Gastroesophageal sphincter (tissue), 4 donors: ENCODE results near the gene RSRC2. TPM values are rescaled to one million over a fixed set of nuclear protein-coding genes. Genes with fewer than 3 reads are reported as not detected.
"Not testable (repeated sequence)": the region's sequence is repeated elsewhere in the genome, so short reads cannot be mapped to it uniquely, and the experiment has no call there.

Experiments used
- ATAC-seq: fragments of 150-250 bp; one replicate; pipeline ENCODE4 v1.9.1; 2016; ENCODE audit warnings: mild to moderate bottlenecking, moderate library complexity
- H3K27ac ChIP-seq, 4 donors: fragments of 200-600 bp; sonication (generic) in 3 of 4; 1 replicate in 3 of 4; 2 replicates in 1 of 4; pipeline ENCODE4 v1.5.1; 2016 to 2019
- H3K27me3 ChIP-seq: fragments of 200-600 bp; sonication (generic); one replicate; pipeline ENCODE4 v1.5.1; 2019
- H3K36me3 ChIP-seq, 2 donors: fragments of 200-600 bp; sonication (generic); one replicate each; pipeline ENCODE4 v1.5.1; 2019; ENCODE audit warnings: control low read depth in 1 of 2
- H3K4me1 ChIP-seq, 3 donors: fragments of 200-600 bp; sonication (generic); 1 replicate in 2 of 3; 2 replicates in 1 of 3; pipeline ENCODE4 v1.5.1; 2016 to 2019; ENCODE audit warnings: control low read depth in 2 of 3
- H3K4me3 ChIP-seq, 2 donors: fragments of 200-600 bp; sonication (generic); one replicate each; pipeline ENCODE4 v1.5.1; 2019; ENCODE audit warnings: mild to moderate bottlenecking in 1 of 2, moderate library complexity in 1 of 2
- H3K9me3 ChIP-seq, 3 donors: fragments of 200-600 bp; sonication (generic); one replicate each; pipeline ENCODE4 v1.5.1; 2017 to 2019; ENCODE audit warnings: control low read depth in 2 of 3
- EP300 ChIP-seq: sonication (generic); formaldehyde crosslinking; IDR thresholded peaks from one replicate; pipeline ENCODE4 v1.6.1; 2017; ENCODE audit warnings: antibody characterized with exemption, mild to moderate bottlenecking
- POLR2A ChIP-seq, 2 donors: fragments of 450-650 bp; IDR thresholded peaks; one replicate each; pipeline ENCODE4 v1.6.1; 2017; ENCODE audit warnings: antibody characterized with exemption in 2 of 2, mild to moderate bottlenecking in 2 of 2, moderate library complexity in 1 of 2
- POLR2AphosphoS5 ChIP-seq: sonication (generic); formaldehyde crosslinking; IDR thresholded peaks from one replicate; pipeline ENCODE4 v1.6.1; 2017; ENCODE audit warnings: antibody characterized with exemption
- WGBS, 2 donors: methylation state at CpG; one replicate each; pipeline ENCODE4 v1.1.5; 2018; ENCODE audit warnings: low coverage in 1 of 2; 5-methylcytosine and 5-hydroxymethylcytosine counted together
- total RNA-seq, 4 donors: library from RNA; depleted of rRNA; stranded (reverse); fragments of >200 nt; gene quantifications; one replicate each; pipeline ENCODE4 v1.1.0, GENCODE V29; 2016
- TF ChIP-seq, protein P1 (sequence below), 4 experiments: fragments of 200-600 bp in 2 of 4; fragments of 450-650 bp in 2 of 4; sonication (generic) in 1 of 4; IDR thresholded peaks; one replicate each; pipeline ENCODE4 v1.5.1; 2017 to 2019; ENCODE audit warnings: antibody characterized with exemption in 4 of 4, mild to moderate bottlenecking in 2 of 4, moderate library complexity in 2 of 4

Gene RSRC2
- total RNA-seq, 4 donors from 2014 or later = 37.4 to 102 (median 72.0) TPM

DNA sequence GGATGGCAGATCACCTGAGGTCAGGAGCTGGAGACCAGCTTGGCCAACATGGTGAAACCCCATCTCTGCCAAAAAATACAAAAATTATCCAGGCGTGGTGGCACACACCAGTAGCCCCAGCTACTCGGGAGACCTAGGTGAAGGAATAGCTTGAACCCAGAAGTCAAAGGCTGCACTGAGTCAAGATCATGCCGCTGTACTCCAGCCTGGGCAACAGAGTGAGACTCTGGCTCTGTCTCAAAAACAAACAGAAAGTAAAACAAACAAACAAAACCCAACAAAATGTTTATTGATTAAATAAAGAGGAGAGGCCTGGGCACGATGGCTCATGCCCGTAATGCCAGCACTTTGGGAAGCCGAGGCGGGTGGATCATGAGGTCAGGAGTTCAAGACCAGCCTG lies 31.5 kb downstream of the RSRC2 start:
- no peaks in the 10 kb centered on the region for H3K27me3 ChIP-seq
- H3K36me3 ChIP-seq = peaks cover 0 to 65% of the 10 kb centered on the region in 2 donors
- TF ChIP-seq, protein P1, sequence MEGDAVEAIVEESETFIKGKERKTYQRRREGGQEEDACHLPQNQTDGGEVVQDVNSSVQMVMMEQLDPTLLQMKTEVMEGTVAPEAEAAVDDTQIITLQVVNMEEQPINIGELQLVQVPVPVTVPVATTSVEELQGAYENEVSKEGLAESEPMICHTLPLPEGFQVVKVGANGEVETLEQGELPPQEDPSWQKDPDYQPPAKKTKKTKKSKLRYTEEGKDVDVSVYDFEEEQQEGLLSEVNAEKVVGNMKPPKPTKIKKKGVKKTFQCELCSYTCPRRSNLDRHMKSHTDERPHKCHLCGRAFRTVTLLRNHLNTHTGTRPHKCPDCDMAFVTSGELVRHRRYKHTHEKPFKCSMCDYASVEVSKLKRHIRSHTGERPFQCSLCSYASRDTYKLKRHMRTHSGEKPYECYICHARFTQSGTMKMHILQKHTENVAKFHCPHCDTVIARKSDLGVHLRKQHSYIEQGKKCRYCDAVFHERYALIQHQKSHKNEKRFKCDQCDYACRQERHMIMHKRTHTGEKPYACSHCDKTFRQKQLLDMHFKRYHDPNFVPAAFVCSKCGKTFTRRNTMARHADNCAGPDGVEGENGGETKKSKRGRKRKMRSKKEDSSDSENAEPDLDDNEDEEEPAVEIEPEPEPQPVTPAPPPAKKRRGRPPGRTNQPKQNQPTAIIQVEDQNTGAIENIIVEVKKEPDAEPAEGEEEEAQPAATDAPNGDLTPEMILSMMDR (IDR thresholded peaks at IDR 0.05) = no peak
- TF ChIP-seq POLR2A (IDR thresholded peaks at IDR 0.05) (no peak), EP300 (no peak), POLR2AphosphoS5 (no peak)

GRCh38 chr12:122493222-122493621 lies 33.5 kb downstream of the RSRC2 start:
- H3K27me3 ChIP-seq, ATAC-seq, H3K9me3 ChIP-seq, H3K27ac ChIP-seq, H3K4me3 ChIP-seq: not testable (repeated sequence)
- WGBS, 2 donors = 76 to 90% methylated on average over 5 to 6 of the region's 6 CpGs
- Histone ChIP-seq H3K4me1 (peaks cover 0 to 25% (median 3%) of the 10 kb centered on the region in 3 donors), H3K36me3 (peaks cover 0 to 85% of the 10 kb centered on the region in 2 donors)

More for the DNA sequence above, 31.5 kb downstream of the RSRC2 start:
- H3K9me3 ChIP-seq = no peaks in the 10 kb centered on the region
- no peak for ATAC-seq
- H3K4me1 ChIP-seq = peaks cover 0 to 40% (median 3%) of the 10 kb centered on the region in 3 donors
- 92 to 100% methylated on average over 3 to 7 of the region's 7 CpGs for WGBS, 2 donors
- H3K4me3 ChIP-seq = no peak overlapping the region
- no peak overlapping the region for H3K27ac ChIP-seq

- no CpG with 5 or more reads among the region's 2 CpGs for WGBS, 2 donors
Observed at GRCh38 chr12:122491991-122492390, 34.7 kb downstream of the RSRC2 start.

GRCh38 chr12:122489038-122489437 lies 37.7 kb downstream of the RSRC2 start:
- H3K27ac ChIP-seq = no peak overlapping the region
- H3K36me3 ChIP-seq = peaks cover 0 to 100% of the 10 kb centered on the region in 2 donors
- no peak for TF ChIP-seq EP300
- TF ChIP-seq POLR2AphosphoS5 = no peak
- TF ChIP-seq, protein P1 (IDR thresholded peaks at IDR 0.05) = no peak
- no peak for TF ChIP-seq POLR2A (IDR thresholded peaks at IDR 0.05)
- H3K4me1 ChIP-seq = no peaks in the 10 kb centered on the region
- WGBS, 2 donors = 83 to 92% methylated on average over 2 of the region's 2 CpGs
- H3K9me3 ChIP-seq = no peaks in the 10 kb centered on the region
- no peak overlapping the region for H3K4me3 ChIP-seq
- no peak for ATAC-seq
- no peaks in the 10 kb centered on the region for H3K27me3 ChIP-seq

More at GRCh38 chr12:122491991-122492390, 34.7 kb downstream of the RSRC2 start:
- Histone ChIP-seq H3K36me3 (peaks cover 0 to 91% of the 10 kb centered on the region in 2 donors), H3K9me3 (no peaks in the 10 kb centered on the region), H3K27ac (no peak overlapping the region), H3K4me1 (peaks cover 0 to 13% (median under 1%) of the 10 kb centered on the region in 3 donors), H3K4me3 (no peak overlapping the region), H3K27me3 (no peaks in the 10 kb centered on the region)
- TF ChIP-seq POLR2A (IDR thresholded peaks at IDR 0.05) = no peak
- TF ChIP-seq, protein P1 (IDR thresholded peaks at IDR 0.05) = no peak
- TF ChIP-seq EP300 = no peak
- no peak for ATAC-seq

GRCh38 chr12:122487807-122488206 lies 38.9 kb downstream of the RSRC2 start:
- WGBS, 2 donors = 69% methylated on average over 3 of the region's 3 CpGs; no CpG with 5 or more reads in 1 of the 2 donors
- not testable (repeated sequence) for H3K4me1 ChIP-seq, H3K9me3 ChIP-seq, ATAC-seq, H3K27ac ChIP-seq, H3K27me3 ChIP-seq, H3K4me3 ChIP-seq
- H3K36me3 ChIP-seq = peaks cover 0 to 100% of the 10 kb centered on the region in 2 donors

DNA sequence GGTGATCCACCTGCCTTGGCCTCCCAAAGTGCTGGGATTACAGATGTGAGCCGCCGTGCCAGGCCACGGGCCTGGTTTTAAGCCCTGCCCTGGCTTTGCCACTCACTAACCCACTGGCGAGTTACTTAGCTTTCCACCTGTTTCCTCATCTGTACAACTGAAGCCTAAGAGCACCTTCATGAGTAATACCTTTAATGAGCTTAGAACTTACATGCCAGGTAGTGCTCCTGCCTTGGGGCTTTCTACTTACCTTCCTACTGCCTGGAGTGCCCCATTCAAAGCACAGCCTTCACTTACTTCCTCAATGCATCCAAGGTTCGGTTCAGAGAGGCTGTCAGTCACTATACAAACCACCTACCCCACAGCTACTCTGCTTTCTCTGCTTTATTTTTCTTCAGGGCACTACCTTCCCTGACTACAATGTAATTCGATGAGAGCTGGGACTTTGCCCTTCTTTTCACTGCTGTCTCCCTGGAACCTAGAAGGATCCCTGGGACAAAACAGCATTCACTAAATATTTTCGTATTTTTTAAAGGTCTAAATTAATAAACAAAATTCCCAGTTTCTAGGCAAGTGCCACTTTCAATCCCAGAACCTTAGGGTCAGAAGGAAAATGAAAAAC lies 39.8 kb downstream of the RSRC2 start:
- Histone ChIP-seq H3K4me1 (no peaks in the 10 kb centered on the region), H3K27me3 (no peaks in the 10 kb centered on the region), H3K27ac (no peak overlapping the region), H3K36me3 (peaks cover 0 to 99% of the 10 kb centered on the region in 2 donors), H3K9me3 (no peaks in the 10 kb centered on the region), H3K4me3 (no peak overlapping the region)
- 88 to 96% methylated on average over 3 of the region's 7 CpGs for WGBS, 2 donors
- no peak for TF ChIP-seq POLR2A (IDR thresholded peaks at IDR 0.05)
- no peak for TF ChIP-seq EP300
- no peak for TF ChIP-seq POLR2AphosphoS5
- TF ChIP-seq, protein P1 (IDR thresholded peaks at IDR 0.05) = no peak
- ATAC-seq = no peak

DNA sequence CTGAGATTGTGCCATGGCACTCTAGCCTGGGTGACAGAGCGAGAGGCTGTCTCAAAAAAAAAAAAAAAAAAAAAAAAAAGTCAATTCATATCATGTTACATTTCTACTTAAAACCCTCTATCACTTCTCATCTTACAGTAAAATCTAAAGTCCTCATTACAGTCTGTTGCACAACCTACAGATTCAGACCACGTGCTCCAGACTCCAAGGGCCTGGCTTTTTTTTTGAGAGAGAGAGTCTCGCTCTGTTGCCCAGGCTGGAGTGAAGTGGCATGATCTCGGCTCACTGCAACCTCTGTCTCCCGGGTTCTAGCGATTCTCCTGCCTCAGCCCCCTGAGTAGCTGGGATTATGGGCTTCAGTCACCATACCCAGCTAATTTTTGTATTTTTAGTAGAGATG lies 40.4 kb downstream of the RSRC2 start:
- H3K9me3 ChIP-seq, ATAC-seq, H3K27ac ChIP-seq, H3K4me3 ChIP-seq, H3K4me1 ChIP-seq, H3K27me3 ChIP-seq: not testable (repeated sequence)
- WGBS, 2 donors = 89 to 91% methylated on average over 6 of the region's 6 CpGs
- peaks cover 1 to 99% of the 10 kb centered on the region in 2 donors for H3K36me3 ChIP-seq

GRCh38 chr12:122484385-122484784 lies 42.4 kb downstream of the RSRC2 start:
- H3K4me1 ChIP-seq, H3K27me3 ChIP-seq, H3K9me3 ChIP-seq, ATAC-seq, H3K27ac ChIP-seq, H3K4me3 ChIP-seq: not testable (repeated sequence)
- WGBS, 2 donors = 100% methylated on average over 1 of the region's 1 CpG; no CpG with 5 or more reads in 1 of the 2 donors
- peaks cover 2 to 99% of the 10 kb centered on the region in 2 donors for H3K36me3 ChIP-seq
